Tibial nerve (tissue), 4 donors: Measurements from ENCODE around the gene SLC25A27. TPM values are rescaled to one million over a fixed set of nuclear protein-coding genes. Genes with fewer than 3 reads are reported as not detected.

Source experiments
- DNase-seq, 2 donors: peaks; one replicate each; pipeline ENCODE4 v3.0.0-alpha.2; 2019; ENCODE audit warnings: low spot score in 2 of 2
- H3K27ac ChIP-seq, 4 donors: fragments of 200-600 bp; sonication (generic) in 3 of 4; one replicate each; pipeline ENCODE4 v1.5.1; 2017 to 2019; ENCODE audit warnings: mild to moderate bottlenecking in 1 of 4
- H3K27me3 ChIP-seq, 2 donors: fragments of 200-600 bp; sonication (generic) in 1 of 2; one replicate each; pipeline versions ENCODE4 v1.5.1 to v1.6.0; 2017 to 2019
- H3K36me3 ChIP-seq, 3 donors: fragments of 200-600 bp; sonication (generic); one replicate each; pipeline ENCODE4 v1.5.1; 2018 to 2019
- H3K4me1 ChIP-seq, 4 donors: fragments of 200-600 bp; sonication (generic) in 3 of 4; one replicate each; pipeline ENCODE4 v1.5.1; 2017 to 2019
- H3K4me3 ChIP-seq, 4 donors: fragments of 200-600 bp; sonication (generic) in 3 of 4; one replicate each; pipeline ENCODE4 v1.5.1; 2017 to 2019; ENCODE audit warnings: mild to moderate bottlenecking in 1 of 4, moderate library complexity in 1 of 4
- H3K9me3 ChIP-seq, 4 donors: fragments of 200-600 bp; sonication (generic) in 3 of 4; one replicate each; pipeline ENCODE4 v1.5.1; 2017 to 2019
- EP300 ChIP-seq, 2 donors: sonication (generic); formaldehyde crosslinking; IDR thresholded peaks; one replicate each; pipeline ENCODE4 v1.6.1; 2017; ENCODE audit warnings: antibody characterized with exemption in 2 of 2, mild to moderate bottlenecking in 1 of 2
- POLR2A ChIP-seq, 2 donors: fragments of 450-650 bp; IDR thresholded peaks; one replicate each; pipeline ENCODE4 v1.6.1; 2017; ENCODE audit warnings: antibody characterized with exemption in 2 of 2, mild to moderate bottlenecking in 2 of 2, moderate library complexity in 2 of 2
- WGBS, 2 donors: methylation state at CpG; one replicate each; pipeline ENCODE4 v1.1.5; 2018; 5-methylcytosine and 5-hydroxymethylcytosine counted together
- total RNA-seq, 4 donors: library from RNA; depleted of rRNA; stranded (reverse); fragments of >200 nt; gene quantifications; one replicate each; pipeline ENCODE4 v1.1.0, GENCODE V29; 2016
- TF ChIP-seq, protein P1 (sequence below), 5 experiments: fragments of 200-600 bp in 3 of 5; fragments of 450-650 bp in 2 of 5; sonication (generic) in 3 of 5; IDR thresholded peaks; one replicate each; pipeline ENCODE4 v1.5.1; 2016 to 2019; ENCODE audit warnings: antibody characterized with exemption in 5 of 5, mild to moderate bottlenecking in 3 of 5, moderate library complexity in 2 of 5

SLC25A27 gene
- total RNA-seq, 4 donors from 2014 or later, result 42.2 to 57.8 (median 50.8) TPM

DNA sequence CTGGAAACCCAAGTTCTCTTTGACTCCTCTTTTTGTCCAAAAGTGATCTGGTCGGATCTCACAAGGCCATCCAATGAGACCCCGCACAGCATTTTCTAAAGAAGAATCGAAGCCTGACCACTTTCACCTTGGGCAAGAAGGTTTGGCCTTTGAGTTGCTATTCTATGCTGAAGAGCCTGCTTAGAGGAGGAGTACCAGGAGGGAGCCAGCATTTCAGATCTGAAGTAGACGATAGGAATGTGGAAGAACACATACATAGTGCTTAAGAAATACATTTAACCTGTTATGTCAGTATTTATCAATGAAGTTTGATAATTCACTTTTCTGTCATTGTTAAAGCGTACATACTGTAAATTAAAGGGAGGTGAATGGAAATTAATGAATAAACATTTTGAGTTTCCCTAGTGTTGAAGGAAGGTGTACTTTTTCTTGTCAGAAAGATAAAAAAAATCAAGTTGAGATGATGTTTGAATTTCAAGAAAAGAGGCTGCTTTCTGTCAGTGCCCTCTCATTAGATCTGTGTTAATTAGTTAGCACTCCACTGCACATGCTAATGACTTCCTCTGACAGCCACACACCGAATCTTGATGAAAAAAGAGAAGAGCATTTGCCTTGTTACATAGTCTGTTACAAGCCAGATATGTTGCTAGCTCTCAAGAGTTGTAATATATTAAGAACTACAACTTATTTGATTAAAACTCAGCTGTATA is 24.0 kb downstream of the SLC25A27 start:
- H3K36me3 ChIP-seq, result peaks cover 0 to 48% (median 0%) of the 10 kb centered on the region in 3 donors
- no peaks in the 10 kb centered on the region for H3K9me3 ChIP-seq
- 92% methylated on average over 6 of the region's 6 CpGs for WGBS, 2 donors
- no peak overlapping the region for H3K4me3 ChIP-seq
- no peak for DNase-seq
- no peak overlapping the region for H3K27ac ChIP-seq
- no peaks in the 10 kb centered on the region for H3K4me1 ChIP-seq
- H3K27me3 ChIP-seq, result no peaks in the 10 kb centered on the region
- TF ChIP-seq POLR2A (IDR thresholded peaks at IDR 0.05) (no peak), EP300 (IDR thresholded peaks at IDR 0.05) (no peak)
- TF ChIP-seq, protein P1, sequence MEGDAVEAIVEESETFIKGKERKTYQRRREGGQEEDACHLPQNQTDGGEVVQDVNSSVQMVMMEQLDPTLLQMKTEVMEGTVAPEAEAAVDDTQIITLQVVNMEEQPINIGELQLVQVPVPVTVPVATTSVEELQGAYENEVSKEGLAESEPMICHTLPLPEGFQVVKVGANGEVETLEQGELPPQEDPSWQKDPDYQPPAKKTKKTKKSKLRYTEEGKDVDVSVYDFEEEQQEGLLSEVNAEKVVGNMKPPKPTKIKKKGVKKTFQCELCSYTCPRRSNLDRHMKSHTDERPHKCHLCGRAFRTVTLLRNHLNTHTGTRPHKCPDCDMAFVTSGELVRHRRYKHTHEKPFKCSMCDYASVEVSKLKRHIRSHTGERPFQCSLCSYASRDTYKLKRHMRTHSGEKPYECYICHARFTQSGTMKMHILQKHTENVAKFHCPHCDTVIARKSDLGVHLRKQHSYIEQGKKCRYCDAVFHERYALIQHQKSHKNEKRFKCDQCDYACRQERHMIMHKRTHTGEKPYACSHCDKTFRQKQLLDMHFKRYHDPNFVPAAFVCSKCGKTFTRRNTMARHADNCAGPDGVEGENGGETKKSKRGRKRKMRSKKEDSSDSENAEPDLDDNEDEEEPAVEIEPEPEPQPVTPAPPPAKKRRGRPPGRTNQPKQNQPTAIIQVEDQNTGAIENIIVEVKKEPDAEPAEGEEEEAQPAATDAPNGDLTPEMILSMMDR (IDR thresholded peaks at IDR 0.05), result no peak

DNA sequence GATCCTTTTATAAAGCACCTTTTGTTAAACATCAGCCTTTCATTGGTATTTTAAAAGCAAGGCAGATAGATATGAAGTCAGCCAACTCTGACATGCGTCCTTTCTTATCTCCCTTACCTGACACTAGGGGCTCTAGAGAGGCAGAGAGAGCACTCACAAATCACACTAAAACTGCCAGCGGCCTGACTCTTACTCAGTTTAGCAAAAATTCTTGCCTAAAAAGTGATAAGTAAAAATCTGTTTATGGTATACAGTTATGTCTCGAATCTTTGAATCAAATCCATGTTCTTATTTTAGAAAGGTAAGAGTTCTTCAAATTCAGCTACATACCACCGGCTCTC is 24.5 kb downstream of the SLC25A27 start:
- DNase-seq, result no peak
- Histone ChIP-seq H3K4me1 (no peaks in the 10 kb centered on the region), H3K27me3 (no peaks in the 10 kb centered on the region), H3K36me3 (peaks cover 0 to 44% (median 0%) of the 10 kb centered on the region in 3 donors), H3K27ac (no peak overlapping the region), H3K9me3 (no peaks in the 10 kb centered on the region), H3K4me3 (no peak overlapping the region)
- 77 to 80% methylated on average over 4 of the region's 4 CpGs for WGBS, 2 donors
- no peak for TF ChIP-seq EP300 (IDR thresholded peaks at IDR 0.05)
- TF ChIP-seq, protein P1 (IDR thresholded peaks at IDR 0.05), result no peak
- TF ChIP-seq POLR2A (IDR thresholded peaks at IDR 0.05), result no peak

DNA sequence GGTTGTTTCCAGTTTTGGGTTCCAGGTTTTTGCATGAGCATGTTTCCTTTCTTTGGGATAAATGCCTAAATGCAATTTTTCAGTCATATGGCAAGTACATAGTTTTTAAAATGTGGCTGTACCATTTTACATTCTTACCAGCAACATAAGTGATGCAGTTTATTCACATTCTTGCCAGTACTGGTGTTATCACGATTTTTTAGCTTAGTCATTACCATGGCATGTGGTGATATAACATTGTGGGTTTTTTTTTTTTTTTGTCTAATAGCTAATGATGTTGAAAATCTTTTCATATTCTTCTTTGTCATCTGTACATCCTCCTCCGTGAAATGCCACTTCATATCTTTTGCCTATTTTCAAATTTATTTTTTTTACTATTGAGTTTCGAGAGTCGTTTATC is 32.0 kb downstream of the SLC25A27 start:
- Histone ChIP-seq H3K4me1 (no peaks in the 10 kb centered on the region), H3K27me3 (no peaks in the 10 kb centered on the region), H3K27ac (no peak overlapping the region), H3K4me3 (no peak overlapping the region), H3K9me3 (peaks cover 0 to 6% (median 0%) of the 10 kb centered on the region in 4 donors), H3K36me3 (peaks cover 0 to 7% (median 0%) of the 10 kb centered on the region in 3 donors)
- TF ChIP-seq, protein P1 (IDR thresholded peaks at IDR 0.05), result no peak
- no peak for TF ChIP-seq POLR2A (IDR thresholded peaks at IDR 0.05)
- no peak for TF ChIP-seq EP300 (IDR thresholded peaks at IDR 0.05)
- DNase-seq, result no peak
- WGBS, 2 donors, result 77 to 83% methylated on average over 4 of the region's 4 CpGs

DNA sequence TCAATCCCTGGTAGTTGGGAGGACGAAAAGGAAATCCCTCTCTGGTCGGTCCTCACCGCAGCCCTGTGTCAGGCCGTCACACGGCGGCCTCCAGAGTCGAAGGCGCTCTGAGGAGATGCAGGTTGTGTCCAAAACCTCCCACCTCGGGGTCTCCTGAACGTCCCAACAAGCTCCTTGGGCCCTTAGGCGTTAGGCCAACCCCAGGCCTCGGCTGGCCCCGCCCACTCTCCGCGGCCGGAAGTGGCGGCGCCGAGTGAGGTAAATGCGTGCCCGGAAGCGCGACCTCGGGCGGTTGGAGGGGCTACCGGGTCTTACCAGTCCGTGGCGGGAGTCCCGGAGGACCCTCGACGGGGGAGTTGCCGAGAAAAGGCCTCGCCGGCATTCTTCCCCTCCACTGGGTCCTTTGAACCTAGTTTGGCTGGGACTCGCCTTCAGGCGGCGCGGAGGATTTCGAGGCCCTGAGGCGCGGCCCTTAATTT is 34.9 kb downstream of the SLC25A27 start, which contains the start of gene TDRD6:
TSS of gene TDRD6 (plus strand) at position 267 of the 479 bp plus-strand sequence. CDS start 244 bp downstream, outside the sequence.
- TF ChIP-seq, protein P1 (IDR thresholded peaks at IDR 0.05), result no peak
- TF ChIP-seq EP300 (IDR thresholded peaks at IDR 0.05), result no peak
- no peak for TF ChIP-seq POLR2A (IDR thresholded peaks at IDR 0.05)
- Histone ChIP-seq H3K4me3 (no peak within 1 kb of the TSS), H3K27me3 (no peaks in the 10 kb centered on the region), H3K36me3 (peaks cover 0 to 2% (median 0%) of the 10 kb centered on the region in 3 donors), H3K4me1 (no peaks in the 10 kb centered on the region), H3K27ac (no peak within 1 kb of the TSS), H3K9me3 (peaks cover 0 to 6% (median 0%) of the 10 kb centered on the region in 4 donors)
- no peak for DNase-seq
- WGBS, 2 donors, result 93 to 96% methylated on average over 40 to 41 of the region's 41 CpGs
